C4-2B (cell line): ENCODE measurements around the gene SMTNL1.
"Not testable (repeated sequence)": the region's sequence is repeated elsewhere in the genome, so short reads cannot be mapped to it uniquely, and the experiment has no call there.

Experiments
- CTCF ChIP-seq: fragments of 450-650 bp; conservative IDR thresholded peaks from 2 replicates; pipeline ENCODE4 v1.5.1; 2017; ENCODE audit warnings: mild to moderate bottlenecking
- ZFX ChIP-seq: fragments of 450-650 bp; IDR thresholded peaks from 2 replicates; pipeline ENCODE4 v1.6.1; 2017

GRCh38 chr11:57534449-57534848, 2.9 kb upstream of the SMTNL1 start:
- TF ChIP-seq ZFX, CTCF: not testable (repeated sequence)
